Parathyroid adenoma (tissue), 2 donors: ENCODE results near the gene TTBK1.

Experiments used
- H2AFZ ChIP-seq: fragments of 300-600 bp; sonication (generic); one replicate; pipeline ENCODE4 v1.7.0; 2017; ENCODE audit warnings: antibody characterized with exemption, mild to moderate bottlenecking
- H3K27ac ChIP-seq: fragments of 300-600 bp; sonication (generic); one replicate; pipeline ENCODE4 v1.7.0; 2017
- H3K27me3 ChIP-seq: fragments of 300-600 bp; sonication (generic); one replicate; pipeline ENCODE4 v1.7.0; 2017; ENCODE audit warnings: low read length; ENCODE audit not compliant: control insufficient read depth, insufficient read depth
- H3K36me3 ChIP-seq: fragments of 300-600 bp; sonication (generic); one replicate; pipeline ENCODE4 v1.7.0; 2017; ENCODE audit warnings: low read length; ENCODE audit not compliant: control insufficient read depth, insufficient read depth
- H3K4me1 ChIP-seq: fragments of 300-600 bp; sonication (generic); one replicate; pipeline ENCODE4 v1.7.0; 2017; ENCODE audit warnings: control low read depth
- H3K4me2 ChIP-seq: fragments of 300-600 bp; sonication (generic); one replicate; pipeline ENCODE4 v1.7.0; 2017; ENCODE audit warnings: low read length
- H3K4me3 ChIP-seq: fragments of 300-600 bp; sonication (generic); one replicate; pipeline ENCODE4 v1.7.0; 2017; ENCODE audit warnings: low read depth, low read length
- H3K79me2 ChIP-seq: fragments of 300-600 bp; sonication (generic); one replicate; pipeline ENCODE4 v1.7.0; 2017; ENCODE audit warnings: control low read depth
- H3K9ac ChIP-seq: fragments of 300-600 bp; sonication (generic); one replicate; pipeline ENCODE4 v1.7.0; 2017; ENCODE audit warnings: mild to moderate bottlenecking
- H3K9me3 ChIP-seq: fragments of 300-600 bp; sonication (generic); one replicate; pipeline ENCODE4 v1.7.0; 2017; ENCODE audit warnings: low read length; ENCODE audit not compliant: control insufficient read depth
- TF ChIP-seq, protein P1 (sequence below): fragments of 300-600 bp; sonication (generic); IDR thresholded peaks from one replicate; pipeline ENCODE4 v1.7.0; 2017; ENCODE audit warnings: antibody characterized with exemption, mild to moderate bottlenecking
- donor health status: primary hyperparathyroidism.

TTBK1 gene

DNA sequence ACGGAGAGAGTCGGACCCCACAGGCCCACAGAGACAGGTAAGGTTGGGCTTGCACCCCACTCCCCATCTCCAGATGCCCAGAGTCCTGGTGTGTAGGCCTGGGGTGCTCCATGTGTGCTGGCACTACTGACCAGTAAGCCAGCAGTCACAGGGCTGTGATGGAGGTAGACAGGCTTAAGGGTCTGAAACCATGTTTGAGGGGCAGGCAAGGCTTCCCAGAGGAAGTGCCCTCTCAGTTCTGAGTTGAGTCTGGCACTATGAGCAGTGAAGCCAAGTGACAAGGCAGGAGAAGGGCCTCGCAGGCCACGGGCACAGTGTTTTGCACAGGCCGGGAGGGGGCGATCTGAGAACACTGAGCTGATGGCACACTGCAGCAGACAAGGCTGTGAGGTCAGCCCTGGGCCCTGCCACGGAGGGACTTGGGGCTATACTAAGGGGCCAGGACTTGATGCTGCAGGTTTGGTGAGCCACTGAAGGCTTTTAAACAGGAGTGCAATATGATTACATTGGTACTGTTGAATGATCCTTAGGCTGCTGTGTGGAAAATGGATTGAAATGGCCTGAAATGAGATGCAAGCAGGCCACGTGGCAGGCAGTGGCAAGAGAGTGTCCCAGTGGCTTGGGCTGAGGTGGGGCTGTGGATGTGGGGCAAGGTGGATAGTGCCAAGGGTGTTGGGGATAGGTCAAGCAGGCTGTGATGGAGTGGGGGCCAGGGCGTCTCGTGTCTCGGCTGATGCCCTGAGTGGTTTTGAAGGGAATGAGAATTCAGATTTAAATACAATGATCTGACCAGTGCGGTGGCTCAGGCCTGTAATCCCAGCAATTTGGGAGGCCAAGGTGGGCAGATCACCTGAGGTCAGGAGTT lies 20.3 kb downstream of the TTBK1 start:
- Histone ChIP-seq H2AFZ (no peak overlapping the region), H3K27me3 (no peaks in the 10 kb centered on the region), H3K79me2 (no peaks in the 10 kb centered on the region), H3K4me1 (peaks cover 4% of the 10 kb centered on the region), H3K27ac (no peak overlapping the region), H3K9me3 (no peaks in the 10 kb centered on the region), H3K9ac (no peak overlapping the region), H3K4me3 (no peak overlapping the region), H3K4me2 (no peak overlapping the region), H3K36me3 (no peaks in the 10 kb centered on the region)
- TF ChIP-seq, protein P1, sequence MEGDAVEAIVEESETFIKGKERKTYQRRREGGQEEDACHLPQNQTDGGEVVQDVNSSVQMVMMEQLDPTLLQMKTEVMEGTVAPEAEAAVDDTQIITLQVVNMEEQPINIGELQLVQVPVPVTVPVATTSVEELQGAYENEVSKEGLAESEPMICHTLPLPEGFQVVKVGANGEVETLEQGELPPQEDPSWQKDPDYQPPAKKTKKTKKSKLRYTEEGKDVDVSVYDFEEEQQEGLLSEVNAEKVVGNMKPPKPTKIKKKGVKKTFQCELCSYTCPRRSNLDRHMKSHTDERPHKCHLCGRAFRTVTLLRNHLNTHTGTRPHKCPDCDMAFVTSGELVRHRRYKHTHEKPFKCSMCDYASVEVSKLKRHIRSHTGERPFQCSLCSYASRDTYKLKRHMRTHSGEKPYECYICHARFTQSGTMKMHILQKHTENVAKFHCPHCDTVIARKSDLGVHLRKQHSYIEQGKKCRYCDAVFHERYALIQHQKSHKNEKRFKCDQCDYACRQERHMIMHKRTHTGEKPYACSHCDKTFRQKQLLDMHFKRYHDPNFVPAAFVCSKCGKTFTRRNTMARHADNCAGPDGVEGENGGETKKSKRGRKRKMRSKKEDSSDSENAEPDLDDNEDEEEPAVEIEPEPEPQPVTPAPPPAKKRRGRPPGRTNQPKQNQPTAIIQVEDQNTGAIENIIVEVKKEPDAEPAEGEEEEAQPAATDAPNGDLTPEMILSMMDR = peak; percentile 81

DNA sequence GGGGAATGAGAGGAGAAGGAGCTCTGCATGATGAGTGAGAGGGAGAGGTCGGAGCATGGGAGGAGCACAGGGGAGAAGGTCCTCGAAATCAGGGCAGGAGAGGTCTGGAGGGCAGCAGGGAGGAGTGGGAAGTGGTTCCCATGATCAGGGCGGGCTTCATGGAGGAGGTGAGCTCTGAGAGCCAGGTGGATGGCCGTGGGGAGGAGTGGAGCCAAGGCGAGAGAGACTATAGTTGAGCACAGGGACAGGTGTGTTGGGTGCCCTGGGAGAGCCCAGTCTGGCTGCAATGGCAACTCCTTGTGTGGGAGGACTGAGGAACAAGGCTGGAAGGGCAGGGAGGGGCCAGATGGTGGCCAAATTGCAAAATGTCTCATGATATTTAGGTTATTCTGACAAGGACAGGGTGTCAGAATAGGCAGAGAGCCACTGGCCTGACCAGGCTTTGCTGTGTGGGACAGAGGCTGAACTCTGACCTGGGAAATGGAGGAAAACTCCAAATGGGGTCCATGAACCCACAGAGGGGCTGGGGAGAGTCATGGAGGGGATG lies 21.4 kb downstream of the TTBK1 start:
- no peak overlapping the region for H3K9ac ChIP-seq

DNA sequence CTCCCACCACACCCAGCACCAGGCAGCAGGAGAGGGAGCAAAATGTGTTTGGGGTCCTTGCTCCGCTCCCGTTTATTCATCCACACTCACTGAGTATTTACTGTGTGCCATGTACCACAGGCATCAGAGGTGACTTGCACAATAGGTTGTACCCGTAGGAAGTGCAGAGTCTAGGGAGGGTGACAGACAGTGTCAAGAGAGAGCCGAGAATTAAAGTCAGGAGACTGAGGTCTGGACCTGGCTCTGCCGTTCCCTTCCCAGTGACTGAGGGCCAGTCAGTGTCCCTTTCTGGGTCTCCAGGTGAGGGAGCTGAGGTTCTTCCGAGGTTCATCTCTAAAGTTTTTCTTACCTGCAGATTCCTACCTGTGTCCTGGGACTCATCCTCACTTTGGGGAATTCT lies 22.3 kb downstream of the TTBK1 start:
- H3K27me3 ChIP-seq = no peaks in the 10 kb centered on the region
- peaks cover 13% of the 10 kb centered on the region for H3K4me1 ChIP-seq
- H3K27ac ChIP-seq = no peak overlapping the region
- H2AFZ ChIP-seq = no peak overlapping the region
- H3K4me2 ChIP-seq = no peak overlapping the region
- no peak overlapping the region for H3K4me3 ChIP-seq
- TF ChIP-seq, protein P1 = no peak
- H3K79me2 ChIP-seq = no peaks in the 10 kb centered on the region
- no peak overlapping the region for H3K9ac ChIP-seq
- H3K9me3 ChIP-seq = no peaks in the 10 kb centered on the region
- no peaks in the 10 kb centered on the region for H3K36me3 ChIP-seq

More for the DNA sequence above, 21.4 kb downstream of the TTBK1 start:
- Histone ChIP-seq H3K27ac (no peak overlapping the region), H3K4me1 (peaks cover 8% of the 10 kb centered on the region), H3K4me2 (no peak overlapping the region), H3K79me2 (no peaks in the 10 kb centered on the region), H3K27me3 (no peaks in the 10 kb centered on the region), H2AFZ (no peak overlapping the region), H3K36me3 (no peaks in the 10 kb centered on the region), H3K9me3 (no peaks in the 10 kb centered on the region), H3K4me3 (no peak overlapping the region)
- TF ChIP-seq, protein P1 = no peak

DNA sequence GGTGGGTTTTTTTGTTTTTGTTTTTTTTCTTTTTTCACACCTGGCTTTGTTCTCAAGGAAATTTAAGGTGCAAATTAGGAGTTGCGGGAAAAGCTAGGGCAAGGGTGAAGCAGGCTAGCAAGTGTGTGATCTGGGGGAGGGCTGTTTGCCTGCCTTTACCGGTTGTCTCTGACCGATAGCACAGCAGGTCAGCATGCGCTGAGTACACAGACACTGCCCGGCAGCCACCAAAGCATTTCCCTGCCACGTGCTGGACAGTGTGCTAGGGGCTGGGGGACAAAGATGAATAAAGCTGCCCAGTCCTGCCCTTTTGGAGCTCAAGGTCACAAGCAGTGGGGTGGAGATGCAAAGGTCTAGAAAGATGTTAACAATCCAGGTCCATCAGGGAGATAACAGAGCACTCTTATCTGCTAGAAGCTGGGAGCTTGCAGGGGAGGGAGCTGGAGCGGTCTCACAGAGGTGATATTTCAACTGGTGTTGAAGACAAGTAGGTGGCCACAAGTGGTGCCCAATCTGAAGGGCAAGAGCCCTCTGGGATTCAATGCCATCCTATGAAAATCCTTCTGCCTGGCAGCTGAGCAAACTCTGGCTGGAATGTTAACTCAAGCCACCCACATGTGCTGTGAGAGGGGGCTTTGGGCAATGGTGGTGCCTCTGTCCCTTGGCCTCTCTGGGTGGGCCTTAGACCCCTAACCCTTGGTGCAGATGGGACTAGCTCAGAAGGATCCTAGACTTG lies 24.5 kb downstream of the TTBK1 start:
- Histone ChIP-seq H3K79me2 (no peaks in the 10 kb centered on the region), H3K4me2 (no peak overlapping the region), H3K27ac (no peak overlapping the region), H3K9ac (no peak overlapping the region), H3K4me1 (peaks cover 14% of the 10 kb centered on the region), H3K36me3 (no peaks in the 10 kb centered on the region), H3K4me3 (no peak overlapping the region), H2AFZ (no peak overlapping the region), H3K27me3 (no peaks in the 10 kb centered on the region), H3K9me3 (no peaks in the 10 kb centered on the region)
- TF ChIP-seq, protein P1 = no peak
